OCI-LY7 (cell line): Measurements from ENCODE around the gene PHACTR1. TPM values are rescaled to one million over a fixed set of nuclear protein-coding genes. Genes with fewer than 3 reads are reported as not detected.

ENCODE experiments used
- BruUV-seq: library from RNA; stranded (reverse); fragments of 400-500 nt; replicated peaks from 2 replicates; lab custom pipeline; 2021; lab: Mats Ljungman, UMichigan
- CTCF ChIA-PET: fragments of 300-600 bp; sonication (Branson Sonifier 250); formaldehyde crosslinking; loops from one replicate; lab custom pipeline; 2022; ENCODE audit warnings: antibody characterized with exemption; ENCODE audit not compliant: unreplicated experiment; lab: Charles Lee
- POLR2A ChIA-PET: fragments of 300-600 bp; sonication (Branson Sonifier 250); formaldehyde crosslinking; loops from one replicate; lab custom pipeline; 2022; ENCODE audit warnings: antibody characterized with exemption; lab: Charles Lee
- DNase-seq: peaks from one replicate; pipeline ENCODE4 v3.0.0-alpha.2; 2015; ENCODE audit warnings: low spot score
- H2AFZ ChIP-seq: fragments of 200-600 bp; sonication (generic), shearing (Covaris generic); 2 replicates; pipeline ENCODE4 v1.6.1; 2014; ENCODE audit warnings: mild to moderate bottlenecking, antibody characterized with exemption, low read length, moderate library complexity
- H3K27ac ChIP-seq: fragments of 200-600 bp; sonication (generic); 2 replicates; pipeline ENCODE4 v1.5.1; 2014; ENCODE audit warnings: mixed run types, low read depth, mild to moderate bottlenecking, moderate library complexity, low read length, inconsistent platforms; ENCODE audit not compliant: poor library complexity, severe bottlenecking
- H3K36me3 ChIP-seq: fragments of 200-600 bp; sonication (generic); 2 replicates; pipeline ENCODE4 v1.6.1; 2014; ENCODE audit warnings: mild to moderate bottlenecking, antibody characterized with exemption, low read length, moderate library complexity, mixed read lengths; ENCODE audit not compliant: insufficient read depth
- H3K4me1 ChIP-seq: fragments of 200-600 bp; sonication (generic); 2 replicates; pipeline ENCODE4 v1.5.1; 2014; ENCODE audit warnings: mild to moderate bottlenecking, low read length; ENCODE audit not compliant: insufficient read depth, poor library complexity, severe bottlenecking
- H3K4me2 ChIP-seq: fragments of 200-600 bp; sonication (generic); 2 replicates; pipeline ENCODE4 v1.6.1; 2014; ENCODE audit warnings: mild to moderate bottlenecking, low read length
- H3K4me3 ChIP-seq: fragments of 200-600 bp; sonication (generic); 2 replicates; pipeline ENCODE4 v1.5.1; 2014; ENCODE audit warnings: mild to moderate bottlenecking, low read depth, low read length; ENCODE audit not compliant: poor library complexity, severe bottlenecking
- H3K79me2 ChIP-seq: fragments of 200-600 bp; sonication (generic); 2 replicates; pipeline ENCODE4 v1.6.1; 2016; ENCODE audit warnings: low read depth, mild to moderate bottlenecking, low read length, moderate library complexity, mixed read lengths; ENCODE audit not compliant: insufficient read depth
- H3K9me2 ChIP-seq: fragments of 200-600 bp; sonication (generic); 2 replicates; pipeline ENCODE4 v1.6.1; 2016; ENCODE audit warnings: mild to moderate bottlenecking, low read length, mixed read lengths; ENCODE audit not compliant: insufficient read depth
- H3K9me3 ChIP-seq: fragments of 200-600 bp; sonication (generic); 2 replicates; pipeline ENCODE4 v1.6.1; 2014; ENCODE audit warnings: mild to moderate bottlenecking, mixed run types, low read length, mixed read lengths
- H4K20me1 ChIP-seq: fragments of 200-600 bp; sonication (generic); 2 replicates; pipeline ENCODE4 v1.6.1; 2014; ENCODE audit warnings: mild to moderate bottlenecking, antibody characterized with exemption, low read length, moderate library complexity, mixed read lengths; ENCODE audit not compliant: insufficient read depth
- EZH2phosphoT487 ChIP-seq: fragments of 200-600 bp; sonication (generic); IDR thresholded peaks from 2 replicates; pipeline ENCODE4 v1.6.1; 2018; ENCODE audit warnings: low read depth, borderline replicate concordance, mild to moderate bottlenecking, mixed run types, antibody characterized with exemption, low read length, moderate library complexity, mixed read lengths
- intact Hi-C: fragments of 100-400 bp; cut with micrococcal nuclease; formaldehyde crosslinking; loops from one replicate; pipeline ENCODE4 v1.10.0; 2022; ENCODE audit not compliant: unreplicated experiment
- total RNA-seq, 2 experiments: library from RNA; depleted of rRNA in 1 of 2; stranded (reverse); fragments of >200 nt in 1 of 2; shearing (Covaris generic) in 1 of 2; gene quantifications; 2 replicates each; pipeline ENCODE4 v1.2.3, GENCODE V29; 2014 to 2022
- TF ChIP-seq, protein P1 (sequence below): fragments of 200-600 bp; sonication (generic); conservative IDR thresholded peaks from 2 replicates; pipeline ENCODE4 v1.5.1; 2014; ENCODE audit warnings: mild to moderate bottlenecking, antibody characterized with exemption, low read length, moderate library complexity, mixed read lengths

PHACTR1 gene
- total RNA-seq, 2 experiments from 2014 or later: 25.1 to 46.6 TPM

DNA sequence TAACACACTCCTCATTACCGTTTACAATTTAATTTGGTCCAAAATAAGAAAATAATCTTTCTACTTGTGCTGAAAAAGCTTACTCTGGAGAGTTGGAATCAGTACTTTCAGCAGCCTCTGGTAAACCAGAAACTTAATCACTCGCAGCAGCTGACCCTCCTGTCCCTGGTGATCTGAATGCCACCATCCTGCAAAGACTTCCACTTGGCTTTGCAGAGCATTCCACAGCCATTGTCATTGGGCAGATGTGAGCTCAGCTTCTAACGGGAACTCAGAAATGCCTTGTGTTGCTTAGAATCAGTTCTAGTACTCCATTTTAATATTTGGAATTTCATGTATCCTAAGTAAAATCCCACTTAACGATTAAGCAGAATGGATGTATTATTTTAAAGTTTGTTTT, 59.7 kb downstream of the PHACTR1 start:
- Histone ChIP-seq H3K79me2 (no peaks in the 10 kb centered on the region), H3K4me3 (no peak overlapping the region), H4K20me1 (no peaks in the 10 kb centered on the region; the same call in 1 of the 2 replicates), H3K9me2 (no peaks in the 10 kb centered on the region), H3K4me1 (no peaks in the 10 kb centered on the region), H3K36me3 (no peaks in the 10 kb centered on the region), H3K9me3 (no peaks in the 10 kb centered on the region), H3K27ac (no peak overlapping the region), H3K4me2 (no peak overlapping the region), H2AFZ (no peak overlapping the region)
- CTCF ChIA-PET: no interaction called here
- DNase-seq: no peak
- TF ChIP-seq EZH2phosphoT487: no peak
- TF ChIP-seq, protein P1, sequence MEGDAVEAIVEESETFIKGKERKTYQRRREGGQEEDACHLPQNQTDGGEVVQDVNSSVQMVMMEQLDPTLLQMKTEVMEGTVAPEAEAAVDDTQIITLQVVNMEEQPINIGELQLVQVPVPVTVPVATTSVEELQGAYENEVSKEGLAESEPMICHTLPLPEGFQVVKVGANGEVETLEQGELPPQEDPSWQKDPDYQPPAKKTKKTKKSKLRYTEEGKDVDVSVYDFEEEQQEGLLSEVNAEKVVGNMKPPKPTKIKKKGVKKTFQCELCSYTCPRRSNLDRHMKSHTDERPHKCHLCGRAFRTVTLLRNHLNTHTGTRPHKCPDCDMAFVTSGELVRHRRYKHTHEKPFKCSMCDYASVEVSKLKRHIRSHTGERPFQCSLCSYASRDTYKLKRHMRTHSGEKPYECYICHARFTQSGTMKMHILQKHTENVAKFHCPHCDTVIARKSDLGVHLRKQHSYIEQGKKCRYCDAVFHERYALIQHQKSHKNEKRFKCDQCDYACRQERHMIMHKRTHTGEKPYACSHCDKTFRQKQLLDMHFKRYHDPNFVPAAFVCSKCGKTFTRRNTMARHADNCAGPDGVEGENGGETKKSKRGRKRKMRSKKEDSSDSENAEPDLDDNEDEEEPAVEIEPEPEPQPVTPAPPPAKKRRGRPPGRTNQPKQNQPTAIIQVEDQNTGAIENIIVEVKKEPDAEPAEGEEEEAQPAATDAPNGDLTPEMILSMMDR: no peak
- POLR2A ChIA-PET: no interaction called here
- no TSS peak for BruUV-seq
- intact Hi-C loops: no loop called here

DNA sequence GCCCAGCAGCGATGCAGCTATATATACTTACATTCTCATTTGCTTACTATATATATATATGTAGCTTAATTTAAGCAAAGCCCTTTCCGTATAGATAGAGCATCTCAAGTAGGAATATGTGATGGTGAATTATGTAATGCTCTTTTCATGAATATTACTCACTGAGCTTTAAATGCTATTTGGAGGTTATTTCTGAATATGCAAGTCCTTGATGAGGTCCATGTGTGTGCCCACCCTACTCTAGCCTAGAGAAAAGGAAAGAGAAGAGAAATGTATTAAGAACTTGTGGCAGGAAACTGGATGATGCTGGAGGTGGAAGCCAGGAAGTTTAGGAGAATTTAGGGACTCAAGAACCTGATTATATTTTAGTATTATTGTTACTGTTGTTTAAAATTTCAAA, 63.2 kb downstream of the PHACTR1 start:
- ChIA-PET CTCF (no interaction called here), POLR2A (interaction anchor here (0.6 to 0.7 kb wide), 3 partner anchors 13 to 321 kb away, joined by 4 to 5 read pairs (median 4); no protein-coding TSS in a partner anchor)

DNA sequence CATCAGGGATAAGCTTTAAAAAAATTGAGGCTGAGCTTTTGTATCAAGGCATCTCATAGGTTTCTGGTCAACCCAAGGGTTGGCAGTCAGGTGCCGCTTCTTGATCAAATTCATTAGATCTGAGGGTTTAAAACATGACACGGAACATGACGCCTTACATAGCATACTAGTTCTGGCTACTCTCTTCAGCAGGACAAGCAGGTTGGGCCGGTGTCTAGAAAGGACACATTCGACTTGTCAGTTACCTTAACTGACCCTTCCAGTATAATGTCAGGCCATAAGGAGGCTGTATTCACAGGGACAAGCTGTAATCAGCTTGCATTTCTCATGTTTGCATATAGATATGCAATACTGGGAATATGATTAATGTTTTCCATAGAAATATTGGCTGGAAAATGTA, 65.6 kb downstream of the PHACTR1 start:
- no peak for TF ChIP-seq EZH2phosphoT487
- TF ChIP-seq, protein P1: no peak
- no peaks in the 10 kb centered on the region for H3K4me1 ChIP-seq
- intact Hi-C loops: no loop called here
- CTCF ChIA-PET: no interaction called here
- H3K9me2 ChIP-seq: no peaks in the 10 kb centered on the region
- no peaks in the 10 kb centered on the region for H4K20me1 ChIP-seq
- no peaks in the 10 kb centered on the region for H3K79me2 ChIP-seq
- no TSS peak for BruUV-seq
- no peak overlapping the region for H2AFZ ChIP-seq
- H3K36me3 ChIP-seq: no peaks in the 10 kb centered on the region
- no peak for DNase-seq
- H3K9me3 ChIP-seq: no peaks in the 10 kb centered on the region
- POLR2A ChIA-PET: interaction anchor here (0.6 kb wide), 1 partner anchor 266 kb away, joined by 3 read pairs; no protein-coding TSS in a partner anchor
- no peak overlapping the region for H3K4me3 ChIP-seq
- H3K4me2 ChIP-seq: no peak overlapping the region
- H3K27ac ChIP-seq: no peak overlapping the region

More for the DNA sequence above, 63.2 kb downstream of the PHACTR1 start:
- Histone ChIP-seq H3K9me3 (no peaks in the 10 kb centered on the region), H3K36me3 (no peaks in the 10 kb centered on the region), H4K20me1 (no peaks in the 10 kb centered on the region), H3K4me3 (no peak overlapping the region), H3K4me1 (no peaks in the 10 kb centered on the region), H3K9me2 (no peaks in the 10 kb centered on the region), H3K4me2 (no peak overlapping the region), H3K27ac (no peak overlapping the region), H3K79me2 (no peaks in the 10 kb centered on the region), H2AFZ (no peak overlapping the region)
- no peak for DNase-seq
- no peak for TF ChIP-seq EZH2phosphoT487
- TF ChIP-seq, protein P1: no peak
- intact Hi-C loops: no loop called here
- no TSS peak for BruUV-seq
